ENCODE measurements around the gene PSME2. TPM values are rescaled to one million over a fixed set of nuclear protein-coding genes. Genes with fewer than 3 reads are reported as not detected.

The PSME2 gene
- total and polyA plus RNA-seq, 9 of the 15 experiments (the other 6 are each of a cell fraction or from before 2014, with no cell fraction given), result 111 to 579 (median 159) TPM

DNA sequence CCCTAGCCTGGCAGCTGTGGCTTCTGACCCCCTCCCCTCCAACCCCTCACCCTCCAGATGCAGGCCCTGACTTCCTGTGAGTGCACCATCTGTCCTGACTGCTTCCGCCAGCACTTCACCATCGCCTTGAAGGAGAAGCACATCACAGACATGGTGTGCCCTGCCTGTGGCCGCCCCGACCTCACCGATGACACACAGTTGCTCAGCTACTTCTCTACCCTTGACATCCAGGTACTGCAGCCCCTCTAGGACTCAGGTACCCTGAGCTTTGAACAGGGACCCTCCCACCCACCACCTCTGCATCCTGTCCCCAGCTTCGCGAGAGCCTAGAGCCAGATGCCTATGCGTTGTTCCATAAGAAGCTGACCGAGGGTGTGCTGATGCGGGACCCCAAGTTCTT, 8.7 kb upstream of the PSME2 start (continued):
- TF ChIP-seq, protein P1, sequence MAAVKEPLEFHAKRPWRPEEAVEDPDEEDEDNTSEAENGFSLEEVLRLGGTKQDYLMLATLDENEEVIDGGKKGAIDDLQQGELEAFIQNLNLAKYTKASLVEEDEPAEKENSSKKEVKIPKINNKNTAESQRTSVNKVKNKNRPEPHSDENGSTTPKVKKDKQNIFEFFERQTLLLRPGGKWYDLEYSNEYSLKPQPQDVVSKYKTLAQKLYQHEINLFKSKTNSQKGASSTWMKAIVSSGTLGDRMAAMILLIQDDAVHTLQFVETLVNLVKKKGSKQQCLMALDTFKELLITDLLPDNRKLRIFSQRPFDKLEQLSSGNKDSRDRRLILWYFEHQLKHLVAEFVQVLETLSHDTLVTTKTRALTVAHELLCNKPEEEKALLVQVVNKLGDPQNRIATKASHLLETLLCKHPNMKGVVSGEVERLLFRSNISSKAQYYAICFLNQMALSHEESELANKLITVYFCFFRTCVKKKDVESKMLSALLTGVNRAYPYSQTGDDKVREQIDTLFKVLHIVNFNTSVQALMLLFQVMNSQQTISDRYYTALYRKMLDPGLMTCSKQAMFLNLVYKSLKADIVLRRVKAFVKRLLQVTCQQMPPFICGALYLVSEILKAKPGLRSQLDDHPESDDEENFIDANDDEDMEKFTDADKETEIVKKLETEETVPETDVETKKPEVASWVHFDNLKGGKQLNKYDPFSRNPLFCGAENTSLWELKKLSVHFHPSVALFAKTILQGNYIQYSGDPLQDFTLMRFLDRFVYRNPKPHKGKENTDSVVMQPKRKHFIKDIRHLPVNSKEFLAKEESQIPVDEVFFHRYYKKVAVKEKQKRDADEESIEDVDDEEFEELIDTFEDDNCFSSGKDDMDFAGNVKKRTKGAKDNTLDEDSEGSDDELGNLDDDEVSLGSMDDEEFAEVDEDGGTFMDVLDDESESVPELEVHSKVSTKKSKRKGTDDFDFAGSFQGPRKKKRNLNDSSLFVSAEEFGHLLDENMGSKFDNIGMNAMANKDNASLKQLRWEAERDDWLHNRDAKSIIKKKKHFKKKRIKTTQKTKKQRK (IDR thresholded peaks at IDR 0.05; ENCODE audit: borderline replicate concordance, low read depth, low read length), result no peak
- TF ChIP-seq, protein P2, sequence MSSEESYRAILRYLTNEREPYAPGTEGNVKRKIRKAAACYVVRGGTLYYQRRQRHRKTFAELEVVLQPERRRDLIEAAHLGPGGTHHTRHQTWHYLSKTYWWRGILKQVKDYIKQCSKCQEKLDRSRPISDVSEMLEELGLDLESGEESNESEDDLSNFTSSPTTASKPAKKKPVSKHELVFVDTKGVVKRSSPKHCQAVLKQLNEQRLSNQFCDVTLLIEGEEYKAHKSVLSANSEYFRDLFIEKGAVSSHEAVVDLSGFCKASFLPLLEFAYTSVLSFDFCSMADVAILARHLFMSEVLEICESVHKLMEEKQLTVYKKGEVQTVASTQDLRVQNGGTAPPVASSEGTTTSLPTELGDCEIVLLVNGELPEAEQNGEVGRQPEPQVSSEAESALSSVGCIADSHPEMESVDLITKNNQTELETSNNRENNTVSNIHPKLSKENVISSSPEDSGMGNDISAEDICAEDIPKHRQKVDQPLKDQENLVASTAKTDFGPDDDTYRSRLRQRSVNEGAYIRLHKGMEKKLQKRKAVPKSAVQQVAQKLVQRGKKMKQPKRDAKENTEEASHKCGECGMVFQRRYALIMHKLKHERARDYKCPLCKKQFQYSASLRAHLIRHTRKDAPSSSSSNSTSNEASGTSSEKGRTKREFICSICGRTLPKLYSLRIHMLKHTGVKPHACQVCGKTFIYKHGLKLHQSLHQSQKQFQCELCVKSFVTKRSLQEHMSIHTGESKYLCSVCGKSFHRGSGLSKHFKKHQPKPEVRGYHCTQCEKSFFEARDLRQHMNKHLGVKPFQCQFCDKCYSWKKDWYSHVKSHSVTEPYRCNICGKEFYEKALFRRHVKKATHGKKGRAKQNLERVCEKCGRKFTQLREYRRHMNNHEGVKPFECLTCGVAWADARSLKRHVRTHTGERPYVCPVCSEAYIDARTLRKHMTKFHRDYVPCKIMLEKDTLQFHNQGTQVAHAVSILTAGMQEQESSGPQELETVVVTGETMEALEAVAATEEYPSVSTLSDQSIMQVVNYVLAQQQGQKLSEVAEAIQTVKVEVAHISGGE (CRISPR knock-in tag; IDR thresholded peaks at IDR 0.05), result no peak
- TF ChIP-seq MYC (IDR thresholded peaks at IDR 0.05; ENCODE audit: low read depth, low read length) (no peak), MYC (CRISPR knock-in tag; IDR thresholded peaks at IDR 0.05; ENCODE audit: borderline replicate concordance, low read depth) (no peak)

All from K562 (cell line).